ENCODE measurements around the gene DNM1.

DNM1 gene

DNA sequence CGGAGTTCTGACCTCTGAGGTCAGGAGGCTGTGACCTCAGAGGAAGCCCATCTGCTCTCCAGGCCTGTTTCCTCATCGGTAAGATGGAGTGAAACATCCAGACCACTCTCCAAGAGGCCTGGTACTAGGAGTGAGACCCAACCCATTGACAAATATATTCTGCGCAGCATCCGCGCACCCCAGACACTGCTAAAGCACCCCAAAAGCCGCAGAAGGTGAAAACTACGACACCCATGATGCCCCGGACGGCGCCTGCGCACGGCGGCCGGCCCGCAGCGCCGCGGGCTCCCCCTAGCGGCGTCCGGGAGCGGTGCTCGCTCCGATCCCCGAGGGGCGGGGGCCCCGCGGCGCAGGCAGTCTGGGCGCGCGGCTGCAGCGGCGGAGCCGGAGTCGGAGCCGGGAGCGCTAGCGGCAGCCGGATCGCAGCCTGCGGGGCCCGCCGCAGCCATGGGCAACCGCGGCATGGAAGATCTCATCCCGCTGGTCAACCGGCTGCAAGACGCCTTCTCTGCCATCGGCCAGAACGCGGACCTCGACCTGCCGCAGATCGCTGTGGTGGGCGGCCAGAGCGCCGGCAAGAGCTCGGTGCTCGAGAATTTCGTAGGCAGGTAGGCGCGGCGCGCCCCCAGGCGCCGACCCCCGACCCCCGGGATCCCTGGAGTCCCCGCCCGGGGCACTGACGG lies at the start of gene DNM1:
Gene DNM1, plus strand, starts transcription at position 356 of the 683 bp plus-strand sequence. Its CDS starts 92 bp downstream, at position 448.
- peaks cover 16% of the 10 kb centered on the region for H3K4me1 ChIP-seq (ENCODE audit: insufficient read depth, low read length)
- H3K36me3 ChIP-seq (ENCODE audit: insufficient read depth, low read length) = no peaks in the 10 kb centered on the region
- peak within 1 kb of the TSS; percentile 78 for H3K9ac ChIP-seq (ENCODE audit: low read depth, low read length)
- no peaks in the 10 kb centered on the region for H3K9me3 ChIP-seq (ENCODE audit: control insufficient read depth, insufficient read depth, low read length)

DNA sequence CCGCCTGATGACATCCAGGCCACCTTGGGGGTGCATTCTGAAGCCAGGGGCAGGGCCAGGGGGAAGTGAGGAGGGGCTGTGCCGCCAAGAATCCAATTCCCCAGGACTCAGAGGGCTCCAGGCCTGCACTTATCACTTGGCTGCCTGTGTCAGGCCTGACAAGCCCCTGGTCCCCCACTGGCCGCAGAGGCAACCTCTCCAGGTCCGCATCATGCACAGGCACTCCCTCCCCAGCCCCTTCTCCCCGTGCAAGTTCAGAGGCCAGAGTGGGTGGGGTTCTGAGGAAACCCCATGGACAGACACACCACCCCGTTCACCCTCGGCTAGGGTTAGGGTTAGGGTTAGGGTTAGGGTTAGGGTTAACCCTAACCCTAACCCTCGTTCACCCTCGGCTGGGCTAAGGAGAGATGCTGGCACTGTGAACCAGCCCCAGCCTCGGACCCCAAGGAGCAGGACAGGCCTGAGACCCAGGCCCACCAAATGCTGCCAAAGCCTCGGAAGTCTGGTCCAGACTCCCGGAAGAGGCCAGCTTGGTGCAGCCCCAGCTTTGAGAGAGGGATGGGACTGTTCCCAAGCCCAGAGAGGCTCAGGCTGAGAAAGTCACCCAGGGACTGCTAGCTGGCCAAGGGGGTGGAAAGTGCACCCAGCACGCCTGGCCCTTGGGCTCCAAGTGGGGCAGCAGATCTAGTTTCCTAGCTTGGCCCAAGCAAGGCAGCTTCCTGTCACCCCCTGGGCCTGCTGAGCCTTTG lies 49.1 kb upstream of the DNM1 start:
- H3K9ac ChIP-seq (ENCODE audit: low read depth, low read length) = no peak overlapping the region

DNA sequence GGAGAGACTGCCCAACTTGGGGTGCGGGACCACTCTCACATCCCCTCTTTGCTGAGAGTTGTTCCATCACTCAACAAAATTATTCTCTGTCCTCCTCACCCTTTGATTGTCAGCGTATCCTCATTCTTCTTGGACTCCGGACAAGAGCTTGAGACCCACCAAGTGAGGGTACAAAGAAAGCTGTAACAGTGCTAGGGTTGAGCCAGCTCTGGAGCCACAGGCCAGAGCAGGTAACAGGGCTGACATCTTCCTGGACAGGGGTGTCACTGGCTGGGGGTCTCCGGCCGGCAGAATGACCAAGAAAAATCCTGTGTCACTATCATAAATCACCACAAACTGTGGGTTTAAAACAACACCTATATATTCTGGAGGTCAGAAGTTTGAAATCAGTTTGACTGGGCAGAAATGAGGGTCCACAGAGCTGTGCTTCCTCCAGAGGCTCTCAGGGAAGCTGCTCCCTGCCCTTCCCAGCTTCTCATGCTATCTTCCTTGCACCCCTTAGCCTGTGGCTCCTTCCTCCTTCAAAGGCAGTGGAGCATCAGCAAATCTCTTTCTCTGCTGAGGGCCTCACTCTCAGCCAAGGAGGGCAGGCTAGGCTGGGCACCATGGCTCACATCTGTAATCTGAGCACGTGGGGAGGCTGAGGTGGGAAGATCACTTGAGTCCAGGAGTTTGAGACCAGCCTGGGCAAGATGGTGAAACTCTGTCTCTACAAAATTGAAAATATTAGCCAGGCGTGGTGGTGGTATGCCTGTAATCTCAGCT lies 47.3 kb upstream of the DNM1 start:
- no peaks in the 10 kb centered on the region for H3K9me3 ChIP-seq (ENCODE audit: control insufficient read depth, insufficient read depth, low read length)
- no peaks in the 10 kb centered on the region for H3K36me3 ChIP-seq (ENCODE audit: insufficient read depth, low read length)
- no peak overlapping the region for H3K9ac ChIP-seq (ENCODE audit: low read depth, low read length)
- H3K4me1 ChIP-seq (ENCODE audit: insufficient read depth, low read length) = peaks cover 1% of the 10 kb centered on the region; the same call in 1 of the 2 replicates

More for the DNA sequence above, 49.1 kb upstream of the DNM1 start:
- Histone ChIP-seq H3K4me1 (ENCODE audit: insufficient read depth, low read length) (peaks cover 8% of the 10 kb centered on the region), H3K36me3 (ENCODE audit: insufficient read depth, low read length) (no peaks in the 10 kb centered on the region), H3K9me3 (ENCODE audit: control insufficient read depth, insufficient read depth, low read length) (no peaks in the 10 kb centered on the region)

DNA sequence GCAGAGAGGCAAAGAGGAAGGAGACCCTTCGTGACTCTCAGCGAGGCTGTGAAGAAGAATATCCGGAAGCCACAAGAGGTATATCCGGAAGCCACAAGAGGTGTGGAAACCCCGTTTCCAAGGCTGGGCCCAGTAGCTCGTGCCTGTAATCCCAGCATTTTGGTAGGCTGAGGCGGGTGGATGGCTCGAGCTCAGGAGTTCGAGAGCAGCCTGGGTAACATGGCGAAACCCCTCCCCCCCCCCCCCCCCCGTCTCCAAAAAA lies 43.7 kb upstream of the DNM1 start:
- H3K36me3 ChIP-seq (ENCODE audit: insufficient read depth, low read length) = no peaks in the 10 kb centered on the region
- H3K9me3 ChIP-seq (ENCODE audit: control insufficient read depth, insufficient read depth, low read length) = no peaks in the 10 kb centered on the region
- H3K4me1 ChIP-seq (ENCODE audit: insufficient read depth, low read length) = peaks cover 3% of the 10 kb centered on the region; the same call in 1 of the 2 replicates
- peak overlapping the region; percentile 69 for H3K9ac ChIP-seq (ENCODE audit: low read depth, low read length)

DNA sequence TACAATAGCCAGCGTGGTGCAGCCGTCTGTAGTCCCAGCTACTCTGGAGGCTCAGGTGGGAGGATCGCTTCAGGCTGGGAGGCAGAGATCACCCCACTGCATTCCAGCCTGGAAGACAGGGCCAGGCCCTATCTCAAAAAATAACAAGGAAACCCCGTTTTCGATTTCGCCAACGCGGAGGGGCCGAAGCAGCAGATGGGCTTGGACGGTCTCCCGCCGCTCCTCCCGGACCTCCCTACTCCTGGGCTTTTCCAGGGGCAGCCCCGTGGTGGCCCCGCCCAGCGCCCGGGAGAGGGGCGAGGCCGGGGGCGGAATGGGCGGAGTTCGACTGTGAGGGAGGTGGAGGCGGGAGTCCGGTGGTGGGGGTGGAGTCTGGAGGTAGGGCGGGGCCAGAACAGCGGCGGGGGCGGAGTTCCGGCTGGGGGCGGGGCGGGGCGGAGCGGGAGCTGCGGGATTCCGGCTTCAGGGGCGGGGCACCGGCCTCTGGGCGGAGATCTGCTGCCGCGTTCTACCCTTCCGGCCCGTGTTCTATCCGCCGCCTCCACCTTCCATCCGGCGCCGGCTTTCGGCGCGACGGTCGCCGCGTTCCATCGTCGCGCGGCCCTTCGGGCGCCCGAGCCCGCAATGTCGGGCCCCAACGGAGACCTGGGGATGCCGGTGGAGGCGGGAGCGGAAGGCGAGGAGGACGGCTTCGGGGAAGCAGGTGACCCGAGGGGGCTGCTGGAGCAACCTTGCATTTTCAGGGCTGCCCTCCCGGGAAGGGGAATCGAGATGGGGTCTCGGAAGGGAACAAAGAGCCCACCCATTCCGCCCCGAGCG lies 43.2 kb upstream of the DNM1 start, which contains the start of gene BBLN:
Gene BBLN, plus strand, starts transcription at position 482 of the 819 bp plus-strand sequence. Its CDS starts 143 bp downstream, at position 625.
- no peaks in the 10 kb centered on the region for H3K36me3 ChIP-seq (ENCODE audit: insufficient read depth, low read length)
- 0 out of 2 replicates have a peak, but pooled peaks cover 3% of the 10 kb centered on the region for H3K4me1 ChIP-seq (ENCODE audit: insufficient read depth, low read length)
- H3K9me3 ChIP-seq (ENCODE audit: control insufficient read depth, insufficient read depth, low read length) = no peaks in the 10 kb centered on the region
- peak within 1 kb of the TSS; percentile 87 for H3K9ac ChIP-seq (ENCODE audit: low read depth, low read length)

DNA sequence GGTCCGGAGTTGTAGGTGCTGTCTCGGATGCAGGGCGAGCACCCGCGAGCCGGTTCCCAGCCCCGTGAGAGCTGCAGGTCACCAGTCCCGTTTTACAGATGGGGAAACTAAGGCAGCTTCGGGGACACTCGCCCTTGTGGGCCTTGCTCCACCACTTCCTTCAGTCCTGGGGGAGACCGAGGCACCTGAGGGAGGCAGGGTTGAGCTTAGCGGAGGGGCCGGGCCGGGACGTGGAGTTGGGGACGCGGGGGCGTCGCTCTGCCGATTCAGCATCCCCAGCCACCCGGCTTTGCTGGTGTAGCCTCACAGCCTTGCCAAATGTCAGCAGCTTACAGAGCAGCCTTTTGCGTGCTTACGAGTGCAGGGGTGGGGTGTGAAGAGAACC lies 42.6 kb upstream of the DNM1 start:
- Histone ChIP-seq H3K9ac (ENCODE audit: low read depth, low read length) (peak overlapping the region; percentile 87), H3K4me1 (ENCODE audit: insufficient read depth, low read length) (0 out of 2 replicates have a peak, but pooled peaks cover 3% of the 10 kb centered on the region), H3K36me3 (ENCODE audit: insufficient read depth, low read length) (no peaks in the 10 kb centered on the region), H3K9me3 (ENCODE audit: control insufficient read depth, insufficient read depth, low read length) (no peaks in the 10 kb centered on the region)

DNA sequence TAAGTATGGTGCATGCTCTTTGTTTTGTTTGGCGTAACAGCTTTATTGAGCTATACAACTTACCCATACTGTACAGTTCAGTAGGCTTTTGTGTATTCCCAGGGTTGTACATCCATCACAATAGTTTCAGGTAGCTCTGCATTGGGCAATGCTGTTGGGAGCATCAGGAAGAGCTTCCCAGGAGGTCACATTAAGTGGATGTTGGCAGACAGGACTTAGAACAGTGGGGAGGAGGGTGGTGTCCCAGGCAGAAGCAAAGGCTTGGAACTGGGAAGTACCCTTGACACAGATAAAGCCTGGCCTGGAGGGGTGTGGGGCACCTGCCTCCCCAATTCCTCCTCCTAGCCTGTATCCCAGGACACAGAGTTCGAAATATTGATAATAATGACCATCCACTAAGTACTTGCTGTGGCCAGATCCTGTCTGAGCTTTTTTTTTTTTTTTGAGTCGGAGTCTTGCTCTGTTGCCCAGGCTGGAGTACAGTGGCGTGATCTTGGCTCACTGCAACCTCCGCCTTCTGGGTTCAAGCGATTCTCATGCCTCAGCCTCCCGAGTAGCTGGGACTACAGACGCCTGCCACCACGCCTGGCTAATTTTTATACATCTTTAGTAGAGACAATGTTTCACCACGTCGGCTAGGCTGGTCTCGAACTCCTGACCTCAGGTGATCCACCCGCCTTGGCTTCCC lies 41.8 kb upstream of the DNM1 start:
- Histone ChIP-seq H3K9me3 (ENCODE audit: control insufficient read depth, insufficient read depth, low read length) (no peaks in the 10 kb centered on the region), H3K36me3 (ENCODE audit: insufficient read depth, low read length) (no peaks in the 10 kb centered on the region), H3K9ac (ENCODE audit: low read depth, low read length) (peak overlapping the region; percentile 87; the same call in 1 of the 2 replicates), H3K4me1 (ENCODE audit: insufficient read depth, low read length) (0 out of 2 replicates have a peak, but pooled peaks cover 3% of the 10 kb centered on the region)

DNA sequence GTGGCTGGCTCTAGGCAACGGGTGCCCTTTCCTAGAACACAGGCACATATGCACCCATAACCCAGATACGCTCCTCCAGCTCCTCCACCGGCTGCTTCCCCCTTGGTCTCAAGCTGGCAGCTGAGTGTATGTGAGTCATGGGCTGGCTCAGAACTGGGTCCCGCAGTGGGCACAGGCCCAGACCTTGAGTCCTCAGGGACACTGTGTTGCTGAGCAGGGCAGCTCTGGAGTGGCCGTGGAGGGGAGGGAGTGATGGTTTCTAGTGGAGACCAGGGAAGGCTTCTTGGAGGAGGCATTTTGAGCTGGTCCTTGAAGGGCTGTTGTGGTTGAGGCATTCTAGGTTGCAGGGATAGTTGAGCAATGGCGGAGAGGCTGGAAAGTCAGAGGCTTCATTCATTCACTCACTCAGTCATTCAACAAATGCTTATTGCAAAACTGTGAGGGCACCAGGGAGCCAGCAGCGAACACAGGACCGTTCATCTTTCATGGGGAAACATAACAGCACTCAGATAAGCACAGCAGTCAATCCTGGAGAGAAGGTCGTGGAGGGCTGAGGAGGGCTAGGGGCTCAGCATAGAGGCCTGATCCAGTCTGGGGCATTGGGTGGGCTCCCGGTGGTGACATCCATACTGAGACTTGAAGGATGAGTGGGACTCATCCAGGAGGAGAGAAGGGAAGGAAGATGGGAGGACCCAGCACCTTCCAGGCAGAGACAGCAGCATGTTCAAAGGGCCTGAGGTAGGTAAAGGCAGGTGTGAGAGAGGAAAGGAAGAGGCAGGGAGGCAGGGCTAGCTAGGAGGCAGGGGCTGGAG lies 40.8 kb upstream of the DNM1 start:
- Histone ChIP-seq H3K9ac (ENCODE audit: low read depth, low read length) (no peak overlapping the region), H3K4me1 (ENCODE audit: insufficient read depth, low read length) (0 out of 2 replicates have a peak, but pooled peaks cover 3% of the 10 kb centered on the region), H3K36me3 (ENCODE audit: insufficient read depth, low read length) (no peaks in the 10 kb centered on the region), H3K9me3 (ENCODE audit: control insufficient read depth, insufficient read depth, low read length) (no peaks in the 10 kb centered on the region)

DNA sequence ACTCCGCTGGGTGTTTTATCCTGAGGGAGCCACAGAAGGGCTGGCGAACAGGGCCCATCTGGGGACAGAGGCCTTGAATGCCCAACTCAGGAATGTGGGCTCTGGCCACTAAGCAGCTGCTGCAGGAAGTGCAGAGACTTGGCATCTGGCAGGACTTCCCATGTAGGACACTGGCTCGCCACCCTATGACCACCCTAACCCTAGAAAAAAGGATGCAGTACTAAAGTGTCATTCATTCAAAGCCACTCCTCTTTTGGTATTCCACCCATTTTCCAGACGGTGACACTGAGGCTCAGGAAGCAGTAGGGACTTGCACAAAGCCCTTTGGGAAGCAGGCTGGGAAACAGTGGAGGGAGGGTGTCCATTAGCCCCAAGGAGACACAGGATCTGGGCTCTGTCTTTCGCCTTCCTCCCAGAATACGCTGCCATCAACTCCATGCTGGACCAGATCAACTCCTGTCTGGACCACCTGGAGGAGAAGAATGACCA lies 40.1 kb upstream of the DNM1 start:
- Histone ChIP-seq H3K4me1 (ENCODE audit: insufficient read depth, low read length) (0 out of 2 replicates have a peak, but pooled peaks cover 3% of the 10 kb centered on the region), H3K9ac (ENCODE audit: low read depth, low read length) (no peak overlapping the region), H3K9me3 (ENCODE audit: control insufficient read depth, insufficient read depth, low read length) (no peaks in the 10 kb centered on the region), H3K36me3 (ENCODE audit: insufficient read depth, low read length) (no peaks in the 10 kb centered on the region)

DNA sequence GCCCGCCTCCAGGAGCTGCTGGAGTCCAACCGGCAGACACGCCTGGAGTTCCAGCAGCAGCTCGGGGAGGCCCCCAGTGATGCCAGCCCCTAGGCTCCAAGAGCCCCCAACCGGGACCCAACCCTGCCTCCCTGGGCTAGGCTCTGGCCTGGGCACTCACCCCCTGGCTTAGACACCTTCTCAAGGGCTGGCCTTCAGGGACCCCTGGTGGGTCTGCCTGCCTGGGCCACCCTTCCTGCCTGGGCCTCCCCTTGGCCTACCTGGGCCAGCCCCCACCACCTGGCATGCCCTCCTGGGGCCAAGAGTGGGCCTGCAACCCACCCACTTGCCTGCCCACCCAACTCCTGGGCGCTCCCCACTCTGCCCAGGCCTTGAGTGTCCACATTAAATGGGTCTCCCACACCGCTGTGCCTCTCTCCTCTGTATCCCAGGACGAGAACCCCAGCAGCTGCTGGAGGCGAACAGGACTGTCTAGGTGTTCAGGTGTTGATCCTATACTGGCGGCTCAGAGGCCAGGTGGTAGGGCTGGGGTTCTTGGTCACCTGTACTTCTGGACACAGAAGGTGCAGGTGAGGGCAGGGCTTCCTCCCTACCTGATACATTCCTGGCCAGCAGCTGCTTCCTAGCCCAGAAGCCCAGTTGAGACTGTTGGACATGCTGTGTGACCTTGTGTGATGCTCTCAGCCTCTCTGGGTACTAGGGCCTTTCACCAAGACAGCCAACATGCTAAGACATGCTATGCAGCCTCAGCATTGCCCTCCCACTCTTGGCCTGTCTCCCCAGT lies 39.5 kb upstream of the DNM1 start:
- no peak overlapping the region for H3K9ac ChIP-seq (ENCODE audit: low read depth, low read length)
- 0 out of 2 replicates have a peak, but pooled peaks cover 3% of the 10 kb centered on the region for H3K4me1 ChIP-seq (ENCODE audit: insufficient read depth, low read length)
- H3K36me3 ChIP-seq (ENCODE audit: insufficient read depth, low read length) = no peaks in the 10 kb centered on the region
- H3K9me3 ChIP-seq (ENCODE audit: control insufficient read depth, insufficient read depth, low read length) = no peaks in the 10 kb centered on the region

DNA sequence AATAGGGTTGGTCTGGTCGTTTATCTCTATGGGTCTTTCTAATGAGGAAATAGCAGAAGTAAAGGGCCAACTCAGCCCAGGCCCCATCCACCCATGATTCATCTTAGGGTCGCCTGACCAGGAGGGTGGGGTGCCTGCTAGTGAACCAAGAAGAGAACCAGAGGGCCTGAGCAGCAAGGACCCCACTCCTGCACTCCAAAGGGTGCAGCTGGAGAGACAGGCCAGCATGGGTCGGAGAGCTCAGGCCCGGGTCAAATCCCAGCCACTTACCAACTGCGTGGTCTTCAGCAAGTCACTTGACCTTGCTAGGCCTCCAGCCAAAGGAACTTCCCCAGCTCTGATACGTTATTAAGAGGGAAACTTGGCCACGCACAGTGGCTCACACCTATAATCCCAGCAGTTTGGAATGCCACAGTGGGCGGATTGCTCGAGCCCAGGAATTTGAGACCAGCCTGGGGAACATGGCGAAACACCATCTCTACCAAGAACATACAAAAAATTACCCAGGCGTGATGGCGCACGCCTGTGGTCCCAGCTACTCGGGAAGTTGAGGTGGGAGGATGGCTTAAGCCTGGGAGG lies 38.8 kb upstream of the DNM1 start:
- Histone ChIP-seq H3K4me1 (ENCODE audit: insufficient read depth, low read length) (0 out of 2 replicates have a peak, but pooled peaks cover 3% of the 10 kb centered on the region), H3K9ac (ENCODE audit: low read depth, low read length) (no peak overlapping the region), H3K9me3 (ENCODE audit: control insufficient read depth, insufficient read depth, low read length) (no peaks in the 10 kb centered on the region), H3K36me3 (ENCODE audit: insufficient read depth, low read length) (no peaks in the 10 kb centered on the region)

DNA sequence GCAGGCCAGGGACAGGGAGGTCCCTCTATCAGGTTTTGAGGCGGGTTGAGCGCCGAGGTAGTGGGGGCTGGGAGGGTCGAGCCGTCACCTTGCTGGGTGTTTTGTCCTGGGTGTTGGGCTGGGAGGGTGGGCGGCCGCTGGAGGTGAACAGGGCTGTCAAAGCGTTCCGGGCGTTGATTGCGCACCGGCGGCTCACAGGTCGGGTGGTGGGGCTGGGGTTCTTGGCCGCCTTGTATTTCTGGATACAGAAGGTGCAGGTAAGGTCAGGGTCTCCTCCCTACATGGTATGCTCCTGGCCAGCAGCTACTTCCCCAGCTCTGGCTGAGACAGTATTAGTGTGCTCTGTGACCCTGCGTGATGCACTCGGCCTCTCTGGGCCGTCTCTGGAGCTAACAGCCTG lies 37.0 kb upstream of the DNM1 start:
- Histone ChIP-seq H3K9ac (ENCODE audit: low read depth, low read length) (no peak overlapping the region), H3K4me1 (ENCODE audit: insufficient read depth, low read length) (0 out of 2 replicates have a peak, but pooled peaks cover under 1% of the 10 kb centered on the region), H3K36me3 (ENCODE audit: insufficient read depth, low read length) (no peaks in the 10 kb centered on the region), H3K9me3 (ENCODE audit: control insufficient read depth, insufficient read depth, low read length) (no peaks in the 10 kb centered on the region)
